Measurements from ENCODE around the gene SLC9A9. TPM values are rescaled to one million over a fixed set of nuclear protein-coding genes. Genes with fewer than 3 reads are reported as not detected.

Gene SLC9A9
- total and polyA plus RNA-seq, 2 donors (not counting 1 experiment from before 2014, with no cell fraction given), result 14.3 to 74.0 TPM

DNA sequence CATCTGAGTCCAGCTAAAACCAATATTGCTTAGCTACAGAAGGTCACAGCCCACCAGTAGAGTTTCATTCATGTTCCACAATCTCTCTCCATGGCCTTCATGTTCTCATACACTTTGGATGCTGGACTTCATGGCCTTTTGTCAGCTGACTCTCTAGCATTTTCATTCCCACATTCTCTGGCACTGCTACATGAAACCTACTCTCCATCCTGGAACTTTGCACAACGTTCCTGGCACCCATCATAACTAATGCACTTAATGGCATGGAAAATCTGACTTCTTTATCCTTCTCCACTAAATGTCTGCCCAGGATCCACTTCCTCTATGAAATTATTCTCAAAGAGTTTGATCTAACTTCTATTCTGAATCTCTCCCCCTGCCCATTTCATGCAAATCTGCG lies 56.9 kb downstream of the SLC9A9 start:
- DNase-seq (ENCODE audit: low read depth in 2 of 2), result no peak
- H3K4me3 ChIP-seq (replicated peaks in 1 of 4; ENCODE audit: control extremely low read depth in 1 of 4, insufficient read depth in 1 of 4, low read depth in 3 of 4, low read length in 4 of 4), result no peak overlapping the region
- H3K36me3 ChIP-seq (ENCODE audit: control insufficient read depth, insufficient read depth, low read length), result no peaks in the 10 kb centered on the region
- H3K27ac ChIP-seq (ENCODE audit: insufficient read depth, low read length), result no peak overlapping the region
- H2AFZ ChIP-seq (ENCODE audit: low read length), result no peak overlapping the region
- TF ChIP-seq, protein P1, sequence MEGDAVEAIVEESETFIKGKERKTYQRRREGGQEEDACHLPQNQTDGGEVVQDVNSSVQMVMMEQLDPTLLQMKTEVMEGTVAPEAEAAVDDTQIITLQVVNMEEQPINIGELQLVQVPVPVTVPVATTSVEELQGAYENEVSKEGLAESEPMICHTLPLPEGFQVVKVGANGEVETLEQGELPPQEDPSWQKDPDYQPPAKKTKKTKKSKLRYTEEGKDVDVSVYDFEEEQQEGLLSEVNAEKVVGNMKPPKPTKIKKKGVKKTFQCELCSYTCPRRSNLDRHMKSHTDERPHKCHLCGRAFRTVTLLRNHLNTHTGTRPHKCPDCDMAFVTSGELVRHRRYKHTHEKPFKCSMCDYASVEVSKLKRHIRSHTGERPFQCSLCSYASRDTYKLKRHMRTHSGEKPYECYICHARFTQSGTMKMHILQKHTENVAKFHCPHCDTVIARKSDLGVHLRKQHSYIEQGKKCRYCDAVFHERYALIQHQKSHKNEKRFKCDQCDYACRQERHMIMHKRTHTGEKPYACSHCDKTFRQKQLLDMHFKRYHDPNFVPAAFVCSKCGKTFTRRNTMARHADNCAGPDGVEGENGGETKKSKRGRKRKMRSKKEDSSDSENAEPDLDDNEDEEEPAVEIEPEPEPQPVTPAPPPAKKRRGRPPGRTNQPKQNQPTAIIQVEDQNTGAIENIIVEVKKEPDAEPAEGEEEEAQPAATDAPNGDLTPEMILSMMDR (conservative IDR thresholded peaks at IDR 0.05 in 1 of 2, IDR thresholded peaks at IDR 0.05 in 1 of 2; ENCODE audit: low read depth in 1 of 2, low read length in 2 of 2), result no peak
- TF ChIP-seq EZH2 (IDR thresholded peaks at IDR 0.05; ENCODE audit: low read length, missing control alignments), result no peak
- no peak overlapping the region for H3K4me2 ChIP-seq (ENCODE audit: extremely low read depth, insufficient read depth, low read length)
- no peaks in the 10 kb centered on the region for H3K79me2 ChIP-seq (ENCODE audit: control insufficient read depth, insufficient read depth, low read length)
- H3K27me3 ChIP-seq (ENCODE audit: control insufficient read depth, insufficient read depth, low read length), result no peaks in the 10 kb centered on the region
- H4K20me1 ChIP-seq (ENCODE audit: control insufficient read depth, extremely low read depth, insufficient read depth, low read length), result no peaks in the 10 kb centered on the region
- H3K4me1 ChIP-seq (ENCODE audit: control insufficient read depth, extremely low read depth, insufficient read depth, low read length), result no peaks in the 10 kb centered on the region
- H3K9me3 ChIP-seq (ENCODE audit: control insufficient read depth, insufficient read depth, low read depth, low read length), result no peaks in the 10 kb centered on the region
- H3K9ac ChIP-seq (ENCODE audit: insufficient read depth, low read length), result no peak overlapping the region

DNA sequence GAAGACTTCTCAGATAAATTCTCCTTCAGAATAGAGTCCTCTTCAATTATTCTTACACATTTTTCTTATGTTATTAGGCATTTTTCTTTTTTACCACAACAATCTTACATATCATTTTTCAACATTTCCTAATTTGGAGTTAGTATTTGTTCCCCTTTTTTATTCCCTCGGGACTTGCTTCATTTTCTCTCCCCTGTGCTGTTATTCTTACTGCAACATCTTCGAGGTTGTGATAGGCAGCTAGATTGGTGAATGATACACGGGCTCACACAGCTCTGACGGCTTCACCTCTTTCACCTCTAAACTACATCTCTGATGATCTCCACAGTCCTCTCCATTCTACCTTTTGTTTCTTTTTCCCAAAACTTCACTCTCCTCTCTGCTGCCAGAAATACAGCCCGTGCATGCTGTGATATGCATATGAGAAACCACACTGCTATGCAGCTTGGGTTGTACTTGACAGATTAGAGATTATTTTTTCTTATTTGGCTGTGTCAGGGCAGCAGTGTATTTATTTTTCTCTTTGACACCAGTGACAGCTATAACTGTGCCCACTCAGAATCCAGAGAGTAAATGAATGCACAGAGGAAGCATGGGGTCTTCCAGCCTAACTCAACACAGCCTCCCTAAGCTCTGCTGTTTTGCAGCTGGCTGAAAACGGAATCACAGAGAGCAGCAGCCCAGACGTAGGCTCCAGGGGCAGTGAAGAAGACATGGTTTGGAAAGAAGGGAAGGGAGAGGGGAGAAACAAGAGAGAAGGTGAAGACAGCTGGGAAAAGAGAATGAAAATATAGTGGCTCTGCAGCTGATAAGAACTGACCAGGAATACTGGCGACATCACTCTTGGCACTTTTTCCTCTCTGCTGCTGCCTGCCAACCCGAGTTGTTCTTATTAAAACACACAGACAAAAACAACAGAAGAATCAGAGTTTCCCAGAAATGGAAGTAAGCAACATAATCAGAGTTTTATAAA lies 61.8 kb downstream of the SLC9A9 start:
- no peak overlapping the region for H3K9ac ChIP-seq (ENCODE audit: insufficient read depth, low read length)

DNA sequence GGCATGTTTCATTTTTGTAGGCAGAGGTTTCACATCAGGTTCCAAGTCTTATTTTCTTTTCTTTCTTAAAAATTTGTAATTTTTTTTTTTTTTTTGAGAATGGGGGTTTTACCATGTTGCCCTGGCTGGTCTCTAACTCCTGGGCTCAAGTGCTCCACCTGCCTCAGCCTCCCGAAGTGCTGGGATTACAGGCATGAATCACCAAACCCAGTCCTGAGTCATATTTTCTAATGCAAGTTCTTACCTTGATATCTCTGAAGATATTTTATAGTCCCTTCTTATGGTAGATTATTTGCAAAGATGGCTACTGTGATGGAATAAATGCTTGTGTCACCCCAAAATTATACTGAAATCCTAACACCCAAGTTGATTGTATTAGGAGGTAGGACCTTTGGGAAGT lies 63.8 kb downstream of the SLC9A9 start:
- DNase-seq (ENCODE audit: low read depth in 2 of 2), result peak in 1 of 2 donors; percentile 12
- no peaks in the 10 kb centered on the region for H3K4me1 ChIP-seq (ENCODE audit: control insufficient read depth, extremely low read depth, insufficient read depth, low read length)
- H3K9ac ChIP-seq (ENCODE audit: insufficient read depth, low read length), result no peak overlapping the region
- H3K79me2 ChIP-seq (ENCODE audit: control insufficient read depth, insufficient read depth, low read length), result no peaks in the 10 kb centered on the region
- H3K36me3 ChIP-seq (ENCODE audit: control insufficient read depth, insufficient read depth, low read length), result no peaks in the 10 kb centered on the region
- no peak overlapping the region for H3K4me3 ChIP-seq (replicated peaks in 1 of 4; ENCODE audit: control extremely low read depth in 1 of 4, insufficient read depth in 1 of 4, low read depth in 3 of 4, low read length in 4 of 4)
- H3K9me3 ChIP-seq (ENCODE audit: control insufficient read depth, insufficient read depth, low read depth, low read length), result no peaks in the 10 kb centered on the region
- no peak overlapping the region for H2AFZ ChIP-seq (ENCODE audit: low read length)
- TF ChIP-seq, protein P1 (conservative IDR thresholded peaks at IDR 0.05 in 1 of 2, IDR thresholded peaks at IDR 0.05 in 1 of 2; ENCODE audit: low read depth in 1 of 2, low read length in 2 of 2), result no peak
- TF ChIP-seq EZH2 (IDR thresholded peaks at IDR 0.05; ENCODE audit: low read length, missing control alignments), result no peak
- no peak overlapping the region for H3K4me2 ChIP-seq (ENCODE audit: extremely low read depth, insufficient read depth, low read length)
- H4K20me1 ChIP-seq (ENCODE audit: control insufficient read depth, extremely low read depth, insufficient read depth, low read length), result no peaks in the 10 kb centered on the region
- no peaks in the 10 kb centered on the region for H3K27me3 ChIP-seq (ENCODE audit: control insufficient read depth, insufficient read depth, low read length)
- no peak overlapping the region for H3K27ac ChIP-seq (ENCODE audit: insufficient read depth, low read length)

More for the DNA sequence above, 61.8 kb downstream of the SLC9A9 start:
- H3K79me2 ChIP-seq (ENCODE audit: control insufficient read depth, insufficient read depth, low read length), result no peaks in the 10 kb centered on the region
- no peak for TF ChIP-seq EZH2 (IDR thresholded peaks at IDR 0.05; ENCODE audit: low read length, missing control alignments)
- TF ChIP-seq, protein P1 (conservative IDR thresholded peaks at IDR 0.05 in 1 of 2, IDR thresholded peaks at IDR 0.05 in 1 of 2; ENCODE audit: low read depth in 1 of 2, low read length in 2 of 2), result no peak
- peak overlapping the region; percentile 84 for H3K4me2 ChIP-seq (ENCODE audit: extremely low read depth, insufficient read depth, low read length)
- H3K36me3 ChIP-seq (ENCODE audit: control insufficient read depth, insufficient read depth, low read length), result no peaks in the 10 kb centered on the region
- no peak overlapping the region for H3K27ac ChIP-seq (ENCODE audit: insufficient read depth, low read length)
- no peaks in the 10 kb centered on the region for H4K20me1 ChIP-seq (ENCODE audit: control insufficient read depth, extremely low read depth, insufficient read depth, low read length)
- peak overlapping the region in 3 of 4 experiments; percentile 3 to 30 (median 23) for H3K4me3 ChIP-seq (replicated peaks in 1 of 4; ENCODE audit: control extremely low read depth in 1 of 4, insufficient read depth in 1 of 4, low read depth in 3 of 4, low read length in 4 of 4)
- H3K4me1 ChIP-seq (ENCODE audit: control insufficient read depth, extremely low read depth, insufficient read depth, low read length), result no peaks in the 10 kb centered on the region
- no peaks in the 10 kb centered on the region for H3K27me3 ChIP-seq (ENCODE audit: control insufficient read depth, insufficient read depth, low read length)
- no peaks in the 10 kb centered on the region for H3K9me3 ChIP-seq (ENCODE audit: control insufficient read depth, insufficient read depth, low read depth, low read length)
- peak overlapping the region; percentile 48 for H2AFZ ChIP-seq (ENCODE audit: low read length)
- peak; percentile 51 to 65 for DNase-seq (ENCODE audit: low read depth in 2 of 2)

Data from fibroblast of lung (primary cell).